Thymus (tissue), 11 donors: ENCODE data around the gene GABRE. TPM values are rescaled to one million over a fixed set of nuclear protein-coding genes. Genes with fewer than 3 reads are reported as not detected.
"Not testable (repeated sequence)": the region's sequence is repeated elsewhere in the genome, so short reads cannot be mapped to it uniquely, and the experiment has no call there.

Experiments used
- DNase-seq, 9 donors: peaks; one replicate each; pipeline ENCODE4 v3.0.0-alpha.2; 2013; ENCODE audit warnings: low spot score in 9 of 9, low read depth in 6 of 9, missing footprints in 1 of 9
- H3K27ac ChIP-seq, 2 donors: one replicate each; pipeline ENCODE4 v1.5.1; 2013; ENCODE audit warnings: control low read depth in 1 of 2, low read depth in 1 of 2, low read length in 1 of 2, mild to moderate bottlenecking in 1 of 2, moderate library complexity in 1 of 2
- H3K27me3 ChIP-seq, 2 donors: one replicate each; pipeline ENCODE4 v1.5.1; 2013; ENCODE audit warnings: low read length in 1 of 2; ENCODE audit not compliant: control insufficient read depth in 2 of 2, insufficient read depth in 1 of 2
- H3K36me3 ChIP-seq, 2 donors: one replicate each; pipeline ENCODE4 v1.5.1; 2013; ENCODE audit warnings: low read length in 1 of 2, mild to moderate bottlenecking in 1 of 2, moderate library complexity in 1 of 2; ENCODE audit not compliant: control insufficient read depth in 2 of 2, insufficient read depth in 2 of 2
- H3K4me1 ChIP-seq, 2 donors: one replicate each; pipeline ENCODE4 v1.5.1; 2013; ENCODE audit warnings: low read length in 2 of 2; ENCODE audit not compliant: control insufficient read depth in 2 of 2, insufficient read depth in 2 of 2
- H3K4me3 ChIP-seq, 2 donors: one replicate each; pipeline ENCODE4 v1.5.1; 2013; ENCODE audit warnings: low read length in 2 of 2, control low read depth in 1 of 2, mild to moderate bottlenecking in 1 of 2
- H3K9me3 ChIP-seq, 2 donors: one replicate each; pipeline ENCODE4 v1.5.1; 2013; ENCODE audit warnings: low read length in 1 of 2, mild to moderate bottlenecking in 1 of 2; ENCODE audit not compliant: control insufficient read depth in 2 of 2, insufficient read depth in 1 of 2
- WGBS: extraction: QIAGEN DNeasy Blood & Tissue Kit; methylation state at CpG from one replicate; pipeline ENCODE4 v1.1.7; 2013; 5-methylcytosine and 5-hydroxymethylcytosine counted together
- polyA plus RNA-seq: library from polyadenylated mRNA; stranded (reverse); fragments of 200-250 nt; gene quantifications from one replicate; pipeline ENCODE4 v1.2.3, GENCODE V29; 2013
- total RNA-seq: library from RNA; stranded (reverse); fragments of 120-200 nt; gene quantifications from one replicate; pipeline ENCODE4 v1.2.4, GENCODE V29; 2013
- donor health status: healthy.

GABRE gene
- total and polyA plus RNA-seq, 2 donors, result 2.9 to 13.4 TPM

DNA sequence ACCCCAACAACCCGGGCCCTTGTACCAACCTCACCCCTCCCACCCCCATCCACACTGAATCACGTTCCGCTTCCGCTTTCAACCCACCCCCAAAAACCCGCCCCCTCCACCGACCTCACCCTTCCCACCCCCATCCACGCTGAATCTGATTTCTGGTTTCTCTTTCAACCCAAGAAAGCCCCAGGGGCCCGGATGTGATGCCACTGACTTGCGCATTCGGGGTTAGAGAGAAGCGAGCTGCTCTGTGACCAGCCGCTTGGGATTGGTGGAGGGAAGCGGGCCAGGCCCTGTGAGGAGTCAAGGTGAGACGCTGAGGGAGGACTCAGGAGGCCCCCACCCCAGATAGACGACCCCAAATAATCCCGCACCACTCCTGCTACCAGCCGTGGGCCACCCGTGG is 55.7 kb downstream of the GABRE start:
- not testable (repeated sequence) for DNase-seq, H3K4me3 ChIP-seq, H3K27me3 ChIP-seq, H3K4me1 ChIP-seq, H3K36me3 ChIP-seq, H3K27ac ChIP-seq
- 96% methylated on average over 18 of the region's 18 CpGs for WGBS
- peaks cover 0 to 29% of the 10 kb centered on the region in 2 donors for H3K9me3 ChIP-seq

GRCh38 chrX:151912780-151913179 is 61.7 kb downstream of the GABRE start, which contains the start of gene MAGEA4:
Gene MAGEA4, plus strand, starts transcription at chrX:151912889. Its CDS starts 10,776 bp downstream, at chrX:151923665.
- H3K27ac ChIP-seq, result no peak within 1 kb of the TSS
- no peaks in the 10 kb centered on the region for H3K27me3 ChIP-seq
- H3K4me1 ChIP-seq, result no peaks in the 10 kb centered on the region
- DNase-seq, result no peak
- H3K4me3 ChIP-seq, result no peak within 1 kb of the TSS
- H3K36me3 ChIP-seq, result no peaks in the 10 kb centered on the region
- WGBS, result 98% methylated on average over 11 of the region's 11 CpGs
- peaks cover 0 to 5% of the 10 kb centered on the region in 2 donors for H3K9me3 ChIP-seq

DNA sequence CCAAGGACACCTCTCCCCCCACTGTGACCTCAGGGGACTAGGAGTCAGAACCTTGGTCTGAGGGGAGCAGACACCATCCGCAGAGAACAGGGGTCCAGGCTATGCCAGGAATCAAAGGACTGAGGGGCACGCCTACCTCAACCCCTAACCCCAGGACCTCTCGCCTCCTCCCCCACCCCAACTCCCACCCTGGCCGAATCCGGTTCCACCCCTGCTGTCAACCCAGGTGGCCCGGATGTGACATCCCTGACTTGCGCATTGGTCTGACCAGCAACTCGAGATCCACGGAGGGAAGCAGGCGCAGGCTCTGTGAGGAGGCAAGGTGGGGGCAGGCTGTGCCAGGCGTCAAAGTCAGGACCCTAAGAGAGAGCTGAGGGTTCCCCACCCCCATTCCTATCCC is 62.3 kb downstream of the GABRE start:
- Histone ChIP-seq H3K4me1 (no peaks in the 10 kb centered on the region), H3K9me3 (peaks cover 0 to 5% of the 10 kb centered on the region in 2 donors), H3K27ac (no peak overlapping the region), H3K4me3 (no peak overlapping the region), H3K27me3 (no peaks in the 10 kb centered on the region), H3K36me3 (no peaks in the 10 kb centered on the region)
- no peak for DNase-seq
- 92% methylated on average over 11 of the region's 11 CpGs for WGBS

DNA sequence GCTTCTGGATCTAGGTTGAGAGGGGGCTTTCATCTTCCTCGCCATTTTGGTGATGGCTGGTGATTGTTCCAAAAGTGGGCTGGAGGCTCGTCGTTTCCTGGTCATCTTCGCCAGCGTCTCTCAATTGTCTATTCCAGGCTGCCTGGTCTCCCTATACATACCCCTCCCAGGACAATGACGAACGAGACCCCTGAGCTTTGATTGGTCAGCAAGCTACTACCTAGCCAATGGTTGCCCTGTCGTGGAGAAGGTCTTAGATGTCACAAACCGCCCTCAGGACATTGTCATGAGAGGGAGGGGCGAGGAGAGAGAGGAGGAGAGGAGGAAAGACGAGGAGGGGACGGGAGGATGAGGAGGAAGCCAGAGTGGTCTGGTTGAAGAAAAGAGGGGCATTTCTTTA is 69.5 kb downstream of the GABRE start:
- no peak for DNase-seq
- no peaks in the 10 kb centered on the region for H3K27me3 ChIP-seq
- H3K27ac ChIP-seq, result no peak overlapping the region
- no peaks in the 10 kb centered on the region for H3K9me3 ChIP-seq
- 95% methylated on average over 12 of the region's 12 CpGs for WGBS
- H3K4me3 ChIP-seq, result no peak overlapping the region
- H3K36me3 ChIP-seq, result no peaks in the 10 kb centered on the region
- H3K4me1 ChIP-seq, result no peaks in the 10 kb centered on the region

Other genes starting within 250 kb of the GABRE start
- 0.09 TPM for gene CNGA2, start 239.9 kb downstream of the GABRE start, total RNA-seq
- gene CNGA2, start 239.9 kb downstream of the GABRE start, polyA plus RNA-seq, result 0.02 TPM
- gene MAGEA4, start 61.8 kb downstream of the GABRE start, total RNA-seq, result not detected
- not detected for gene MAGEA4, start 61.8 kb downstream of the GABRE start, polyA plus RNA-seq
- gene MAGEA10, start 163.9 kb upstream of the GABRE start, total RNA-seq, result not detected
- gene MAGEA10, start 163.9 kb upstream of the GABRE start, polyA plus RNA-seq, result not detected